HT1080 (cell line): ENCODE measurements around the gene SVIL. TPM values are rescaled to one million over a fixed set of nuclear protein-coding genes. Genes with fewer than 3 reads are reported as not detected.
A peak's percentile ranks its signal among the peaks of the same experiment; 100 is the strongest.
"Not testable (repeated sequence)": the region's sequence is repeated elsewhere in the genome, so short reads cannot be mapped to it uniquely, and the experiment has no call there.

Experiments
- DNase-seq: peaks from one replicate; pipeline ENCODE4 v3.0.0-alpha.2; 2015; ENCODE audit warnings: low read depth
- total RNA-seq: library from RNA; depleted of rRNA; stranded (reverse); fragments of >200 nt; shearing (Covaris generic); gene quantifications from 2 replicates; pipeline ENCODE4 v1.2.3, GENCODE V29; 2014

The SVIL gene
- total RNA-seq, 1 experiment from 2014 or later, result 8.2 TPM

- DNase-seq, result no peak
Observed at GRCh38 chr10:29604291-29604825, 30.4 kb downstream of the SVIL start.

- no peak for DNase-seq
Observed at GRCh38 chr10:29603223-29603896, 31.4 kb downstream of the SVIL start.

- no peak for DNase-seq
Observed at GRCh38 chr10:29600821-29601220, 34.0 kb downstream of the SVIL start.

- DNase-seq, result peak; percentile 62
Observed at GRCh38 chr10:29600067-29600466, 34.7 kb downstream of the SVIL start.

- DNase-seq, result no peak
Observed at GRCh38 chr10:29598851-29599311, 35.9 kb downstream of the SVIL start.

GRCh38 chr10:29596826-29597225 lies 37.9 kb downstream of the SVIL start:
- no peak for DNase-seq

- no peak for DNase-seq
Observed at GRCh38 chr10:29596356-29596755, 38.4 kb downstream of the SVIL start.

- peak; percentile 40 for DNase-seq
Observed at GRCh38 chr10:29595636-29596225, 39.0 kb downstream of the SVIL start.

- DNase-seq, result no peak
Observed at GRCh38 chr10:29595146-29595545, 39.6 kb downstream of the SVIL start.

- no peak for DNase-seq
Observed at GRCh38 chr10:29591651-29591968, 43.2 kb downstream of the SVIL start.

- DNase-seq, result no peak
Observed at GRCh38 chr10:29590915-29591650, 43.7 kb downstream of the SVIL start.

- no peak for DNase-seq
Observed at GRCh38 chr10:29588629-29589421, 45.9 kb downstream of the SVIL start.

- DNase-seq, result not testable (repeated sequence)
Observed at GRCh38 chr10:29587750-29588628, 46.8 kb downstream of the SVIL start.

- not testable (repeated sequence) for DNase-seq
Observed at GRCh38 chr10:29587102-29587749, 47.5 kb downstream of the SVIL start.

- no peak for DNase-seq
Observed at GRCh38 chr10:29586509-29586908, 48.3 kb downstream of the SVIL start.

- no peak for DNase-seq
Observed at GRCh38 chr10:29585488-29585976, 49.2 kb downstream of the SVIL start.

- no peak for DNase-seq
Observed at GRCh38 chr10:29584436-29584835, 50.3 kb downstream of the SVIL start.

- no peak for DNase-seq
Observed at GRCh38 chr10:29583674-29584073, 51.1 kb downstream of the SVIL start.

GRCh38 chr10:29582769-29583168 lies 52.0 kb downstream of the SVIL start:
- DNase-seq, result not testable (repeated sequence)
